HL-60 (cell line): ENCODE data around the gene TAS2R30.
"Not testable (repeated sequence)": the region's sequence is repeated elsewhere in the genome, so short reads cannot be mapped to it uniquely, and the experiment has no call there.

Experiments used
- DNase-seq, 2 experiments: peaks; one replicate each; pipeline ENCODE4 v3.0.0-alpha.2; 2010 to 2020; ENCODE audit warnings: low read depth in 1 of 2, low spot score in 1 of 2
- H3K27ac ChIP-seq: fragments of 250-450 bp; sonication (Bioruptor Pico); replicated peaks from 2 replicates; pipeline ENCODE4 v1.5.1; 2020; ENCODE audit warnings: mild to moderate bottlenecking, moderate library complexity
- H3K27me3 ChIP-seq: fragments of 250-450 bp; sonication (Bioruptor Pico); 2 replicates; pipeline ENCODE4 v1.5.1; 2021; ENCODE audit warnings: mild to moderate bottlenecking, moderate library complexity; ENCODE audit not compliant: insufficient read depth, poor library complexity, severe bottlenecking
- H3K4me3 ChIP-seq: replicated peaks from 2 replicates; pipeline ENCODE4 v1.5.1; 2011; ENCODE audit warnings: mild to moderate bottlenecking, control low read depth, low read length; ENCODE audit not compliant: insufficient read depth
- GABPA ChIP-seq: IDR thresholded peaks from 2 replicates; pipeline ENCODE4 v1.6.1; 2012; ENCODE audit warnings: low read depth
- POLR2AphosphoS5 ChIP-seq: IDR thresholded peaks from 2 replicates; pipeline ENCODE4 v1.6.1; 2012; ENCODE audit warnings: low read depth
- SPI1 ChIP-seq: IDR thresholded peaks from 2 replicates; pipeline ENCODE4 v1.6.1; 2012; ENCODE audit warnings: low read depth, mild to moderate bottlenecking, borderline replicate concordance
- TF ChIP-seq, protein P1 (sequence below): IDR thresholded peaks from 2 replicates; pipeline ENCODE4 v1.6.1; 2012; ENCODE audit warnings: low read depth; ENCODE audit not compliant: insufficient replicate concordance
- TF ChIP-seq, protein P2 (sequence below): IDR thresholded peaks from one replicate; pipeline ENCODE4 v1.5.1; 2011; ENCODE audit warnings: low read length, control low read depth, inconsistent platforms; ENCODE audit not compliant: insufficient read depth

TAS2R30 gene

DNA sequence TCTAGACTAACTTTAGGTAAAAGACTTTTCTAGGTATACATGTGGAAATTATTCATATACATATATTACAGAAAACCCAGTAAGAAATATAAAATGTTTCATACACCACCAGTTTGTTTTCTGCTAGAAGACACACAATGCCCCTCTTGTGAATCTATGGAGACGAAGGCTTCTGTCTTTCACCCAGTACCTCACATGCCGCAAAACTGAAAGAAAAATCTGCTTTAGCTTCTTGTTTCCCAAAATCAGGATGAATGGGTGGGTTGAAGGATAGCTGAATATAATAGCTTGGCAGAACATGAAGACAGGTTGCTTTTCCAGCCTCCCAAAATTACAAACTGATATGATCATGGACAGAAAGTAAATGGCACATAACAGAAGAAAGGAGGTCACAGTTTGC is 1.3 kb downstream of the TAS2R30 start:
- no peaks in the 10 kb centered on the region for H3K27me3 ChIP-seq
- DNase-seq: no peak
- no peak overlapping the region for H3K4me3 ChIP-seq
- no peak overlapping the region for H3K27ac ChIP-seq
- TF ChIP-seq GABPA: no peak
- TF ChIP-seq, protein P1, sequence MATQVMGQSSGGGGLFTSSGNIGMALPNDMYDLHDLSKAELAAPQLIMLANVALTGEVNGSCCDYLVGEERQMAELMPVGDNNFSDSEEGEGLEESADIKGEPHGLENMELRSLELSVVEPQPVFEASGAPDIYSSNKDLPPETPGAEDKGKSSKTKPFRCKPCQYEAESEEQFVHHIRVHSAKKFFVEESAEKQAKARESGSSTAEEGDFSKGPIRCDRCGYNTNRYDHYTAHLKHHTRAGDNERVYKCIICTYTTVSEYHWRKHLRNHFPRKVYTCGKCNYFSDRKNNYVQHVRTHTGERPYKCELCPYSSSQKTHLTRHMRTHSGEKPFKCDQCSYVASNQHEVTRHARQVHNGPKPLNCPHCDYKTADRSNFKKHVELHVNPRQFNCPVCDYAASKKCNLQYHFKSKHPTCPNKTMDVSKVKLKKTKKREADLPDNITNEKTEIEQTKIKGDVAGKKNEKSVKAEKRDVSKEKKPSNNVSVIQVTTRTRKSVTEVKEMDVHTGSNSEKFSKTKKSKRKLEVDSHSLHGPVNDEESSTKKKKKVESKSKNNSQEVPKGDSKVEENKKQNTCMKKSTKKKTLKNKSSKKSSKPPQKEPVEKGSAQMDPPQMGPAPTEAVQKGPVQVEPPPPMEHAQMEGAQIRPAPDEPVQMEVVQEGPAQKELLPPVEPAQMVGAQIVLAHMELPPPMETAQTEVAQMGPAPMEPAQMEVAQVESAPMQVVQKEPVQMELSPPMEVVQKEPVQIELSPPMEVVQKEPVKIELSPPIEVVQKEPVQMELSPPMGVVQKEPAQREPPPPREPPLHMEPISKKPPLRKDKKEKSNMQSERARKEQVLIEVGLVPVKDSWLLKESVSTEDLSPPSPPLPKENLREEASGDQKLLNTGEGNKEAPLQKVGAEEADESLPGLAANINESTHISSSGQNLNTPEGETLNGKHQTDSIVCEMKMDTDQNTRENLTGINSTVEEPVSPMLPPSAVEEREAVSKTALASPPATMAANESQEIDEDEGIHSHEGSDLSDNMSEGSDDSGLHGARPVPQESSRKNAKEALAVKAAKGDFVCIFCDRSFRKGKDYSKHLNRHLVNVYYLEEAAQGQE: no peak
- TF ChIP-seq, protein P2, sequence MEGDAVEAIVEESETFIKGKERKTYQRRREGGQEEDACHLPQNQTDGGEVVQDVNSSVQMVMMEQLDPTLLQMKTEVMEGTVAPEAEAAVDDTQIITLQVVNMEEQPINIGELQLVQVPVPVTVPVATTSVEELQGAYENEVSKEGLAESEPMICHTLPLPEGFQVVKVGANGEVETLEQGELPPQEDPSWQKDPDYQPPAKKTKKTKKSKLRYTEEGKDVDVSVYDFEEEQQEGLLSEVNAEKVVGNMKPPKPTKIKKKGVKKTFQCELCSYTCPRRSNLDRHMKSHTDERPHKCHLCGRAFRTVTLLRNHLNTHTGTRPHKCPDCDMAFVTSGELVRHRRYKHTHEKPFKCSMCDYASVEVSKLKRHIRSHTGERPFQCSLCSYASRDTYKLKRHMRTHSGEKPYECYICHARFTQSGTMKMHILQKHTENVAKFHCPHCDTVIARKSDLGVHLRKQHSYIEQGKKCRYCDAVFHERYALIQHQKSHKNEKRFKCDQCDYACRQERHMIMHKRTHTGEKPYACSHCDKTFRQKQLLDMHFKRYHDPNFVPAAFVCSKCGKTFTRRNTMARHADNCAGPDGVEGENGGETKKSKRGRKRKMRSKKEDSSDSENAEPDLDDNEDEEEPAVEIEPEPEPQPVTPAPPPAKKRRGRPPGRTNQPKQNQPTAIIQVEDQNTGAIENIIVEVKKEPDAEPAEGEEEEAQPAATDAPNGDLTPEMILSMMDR: no peak
- TF ChIP-seq SPI1: no peak
- TF ChIP-seq POLR2AphosphoS5: no peak

DNA sequence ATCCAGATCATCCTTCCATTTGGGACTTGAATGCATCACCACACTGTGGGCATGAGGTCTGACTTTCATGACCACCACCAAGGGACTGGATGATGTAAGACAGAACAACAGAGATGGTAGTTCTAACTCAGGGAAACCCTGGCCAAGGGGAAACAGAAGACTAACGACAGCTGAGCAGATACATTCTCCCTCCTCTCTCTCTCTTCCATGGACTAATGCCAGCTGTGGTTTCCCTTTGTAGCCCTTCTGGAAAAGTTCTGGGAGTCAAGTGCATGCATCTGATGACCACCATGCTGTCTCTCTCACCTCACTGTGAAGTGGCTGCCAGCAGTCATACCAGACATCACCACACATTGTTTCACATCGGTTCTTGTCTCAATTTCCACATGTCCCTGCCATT is 3.4 kb downstream of the TAS2R30 start:
- no peak overlapping the region for H3K27ac ChIP-seq
- H3K27me3 ChIP-seq: no peaks in the 10 kb centered on the region
- H3K4me3 ChIP-seq: no peak overlapping the region
- TF ChIP-seq GABPA: no peak
- TF ChIP-seq POLR2AphosphoS5: no peak
- TF ChIP-seq, protein P1: no peak
- TF ChIP-seq SPI1: no peak
- TF ChIP-seq, protein P2: no peak
- DNase-seq: no peak

DNA sequence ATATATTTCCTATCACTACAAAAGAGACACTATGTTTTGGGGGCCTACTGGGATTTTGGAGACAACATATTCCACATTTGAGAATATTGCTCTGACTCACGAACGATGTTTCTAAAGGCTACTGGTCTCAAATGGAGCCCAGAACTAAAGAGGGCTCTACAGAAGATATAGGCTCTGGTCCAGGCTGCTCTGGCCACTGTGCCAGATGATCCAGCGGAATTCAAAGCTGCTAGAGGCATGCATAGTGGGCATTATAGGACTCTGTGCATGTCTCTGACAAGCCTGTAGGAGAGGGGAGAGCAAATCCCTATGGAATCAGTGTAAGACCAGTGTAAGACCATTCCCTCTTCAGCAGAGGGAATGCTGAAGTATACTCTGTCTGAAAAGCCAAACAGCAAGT is 4.1 kb downstream of the TAS2R30 start:
- DNase-seq: no peak
- no peak overlapping the region for H3K27ac ChIP-seq
- no peak overlapping the region for H3K4me3 ChIP-seq
- TF ChIP-seq, protein P2: no peak
- TF ChIP-seq SPI1 (no peak), POLR2AphosphoS5 (no peak), GABPA (no peak)
- TF ChIP-seq, protein P1: no peak
- no peaks in the 10 kb centered on the region for H3K27me3 ChIP-seq

DNA sequence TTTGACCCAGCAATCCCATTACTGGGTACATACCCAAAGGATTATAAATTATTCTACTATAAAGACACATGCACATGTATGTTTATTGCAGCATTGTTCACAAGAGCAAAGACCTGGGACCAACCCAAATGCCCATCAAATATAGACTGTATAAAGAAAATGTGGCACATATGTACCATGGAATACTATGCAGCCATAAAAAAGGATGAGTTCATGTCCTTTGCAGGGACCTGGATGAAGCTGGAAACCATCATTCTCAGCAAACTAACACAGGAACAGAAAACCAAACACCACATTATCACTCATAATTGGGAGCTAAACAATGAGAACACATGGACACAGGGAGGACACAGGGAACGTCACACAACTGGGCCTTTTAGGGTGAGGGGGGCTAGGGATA is 20.3 kb downstream of the TAS2R30 start:
- not testable (repeated sequence) for H3K27me3 ChIP-seq, H3K27ac ChIP-seq, H3K4me3 ChIP-seq, DNase-seq

DNA sequence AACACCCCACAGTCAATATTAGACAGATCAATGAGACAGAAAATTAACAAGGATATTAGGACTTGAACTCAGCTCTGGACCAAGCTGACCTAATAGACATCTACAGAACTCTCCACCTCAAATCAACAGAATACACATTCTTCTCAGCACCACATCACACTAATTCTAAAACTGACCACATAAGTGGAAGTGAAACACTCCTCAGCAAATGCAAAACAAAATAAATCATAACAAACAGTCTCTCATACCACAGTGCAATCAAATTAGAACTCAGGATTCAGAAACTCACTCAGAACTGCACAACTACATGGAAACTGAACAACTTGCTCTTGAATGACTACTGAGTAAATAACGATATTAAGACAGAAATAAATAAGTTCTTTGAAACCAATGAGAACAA is 23.2 kb downstream of the TAS2R30 start:
- not testable (repeated sequence) for H3K27ac ChIP-seq, DNase-seq

More for the DNA sequence above, 23.2 kb downstream of the TAS2R30 start:
- not testable (repeated sequence) for H3K4me3 ChIP-seq, H3K27me3 ChIP-seq
